ENCODE measurements around the gene STRIT1. TPM values are rescaled to one million over a fixed set of nuclear protein-coding genes. Genes with fewer than 3 reads are reported as not detected.

Gene STRIT1
- total RNA-seq, 3 donors from 2014 or later (not counting 1 experiment from before 2014, with no cell fraction given): not detected

GRCh38 chr3:155317211-155317610, 23.7 kb upstream of the STRIT1 start:
- H3K27me3 ChIP-seq (ENCODE audit: control insufficient read depth, insufficient read depth, low read length): no peaks in the 10 kb centered on the region
- H3K4me3 ChIP-seq (ENCODE audit: low read length): no peak overlapping the region
- ATAC-seq (no peak), DNase-seq (no peak)
- no peaks in the 10 kb centered on the region for H3K27me3 Mint-ChIP-seq (ENCODE audit: low read depth in 2 of 2)
- H3K36me3 ChIP-seq (ENCODE audit: control insufficient read depth, insufficient read depth, low read length): no peaks in the 10 kb centered on the region
- no peaks in the 10 kb centered on the region for H3K4me1 ChIP-seq (ENCODE audit: control insufficient read depth, insufficient read depth, low read length)
- no peak overlapping the region for H3K27ac Mint-ChIP-seq
- intact Hi-C loops (cut with micrococcal nuclease): no loop called here
- H3K27ac ChIP-seq (ENCODE audit: low read length): no peak overlapping the region
- no peaks in the 10 kb centered on the region for H3K4me1 Mint-ChIP-seq
- no peaks in the 10 kb centered on the region for H3K9me3 Mint-ChIP-seq
- H3K4me3 Mint-ChIP-seq: no peak overlapping the region
- no peaks in the 10 kb centered on the region for H3K36me3 Mint-ChIP-seq
- no peaks in the 10 kb centered on the region for H3K9me3 ChIP-seq (ENCODE audit: control insufficient read depth, insufficient read depth, low read length)
- no CpG with 5 or more reads among the region's 1 CpG for WGBS (ENCODE audit: insufficient coverage)
- TF ChIP-seq CTCF (IDR thresholded peaks at IDR 0.05): no peak

- DNase-seq: no peak
- no peaks in the 10 kb centered on the region for H3K9me3 Mint-ChIP-seq
- H3K4me1 Mint-ChIP-seq: no peaks in the 10 kb centered on the region
- no peaks in the 10 kb centered on the region for H3K36me3 Mint-ChIP-seq
- H3K4me1 ChIP-seq (ENCODE audit: control insufficient read depth, insufficient read depth, low read length): no peaks in the 10 kb centered on the region
- H3K27me3 ChIP-seq (ENCODE audit: control insufficient read depth, insufficient read depth, low read length): no peaks in the 10 kb centered on the region
- H3K27ac ChIP-seq (ENCODE audit: low read length): no peak overlapping the region
- ATAC-seq: no peak
- H3K27me3 Mint-ChIP-seq (ENCODE audit: low read depth in 2 of 2): no peaks in the 10 kb centered on the region
- TF ChIP-seq CTCF (IDR thresholded peaks at IDR 0.05): no peak
- no peaks in the 10 kb centered on the region for H3K36me3 ChIP-seq (ENCODE audit: control insufficient read depth, insufficient read depth, low read length)
- no peaks in the 10 kb centered on the region for H3K9me3 ChIP-seq (ENCODE audit: control insufficient read depth, insufficient read depth, low read length)
- H3K4me3 Mint-ChIP-seq: no peak overlapping the region
- intact Hi-C loops (cut with micrococcal nuclease): no loop called here
- H3K4me3 ChIP-seq (ENCODE audit: low read length): no peak overlapping the region
- H3K27ac Mint-ChIP-seq: no peak overlapping the region
Observed at GRCh38 chr3:155316426-155316825, 22.9 kb upstream of the STRIT1 start.

- ATAC-seq (no peak), DNase-seq (no peak)
- H3K9me3 Mint-ChIP-seq: no peaks in the 10 kb centered on the region
- Histone ChIP-seq H3K9me3 (ENCODE audit: control insufficient read depth, insufficient read depth, low read length) (no peaks in the 10 kb centered on the region), H3K36me3 (ENCODE audit: control insufficient read depth, insufficient read depth, low read length) (no peaks in the 10 kb centered on the region), H3K4me1 (ENCODE audit: control insufficient read depth, insufficient read depth, low read length) (no peaks in the 10 kb centered on the region), H3K4me3 (ENCODE audit: low read length) (no peak overlapping the region), H3K27ac (ENCODE audit: low read length) (no peak overlapping the region), H3K27me3 (ENCODE audit: control insufficient read depth, insufficient read depth, low read length) (no peaks in the 10 kb centered on the region)
- H3K4me1 Mint-ChIP-seq: no peaks in the 10 kb centered on the region
- no peaks in the 10 kb centered on the region for H3K36me3 Mint-ChIP-seq
- intact Hi-C loops (cut with micrococcal nuclease): no loop called here
- H3K27ac Mint-ChIP-seq: no peak overlapping the region
- no peak overlapping the region for H3K4me3 Mint-ChIP-seq
- TF ChIP-seq CTCF (IDR thresholded peaks at IDR 0.05): no peak
- WGBS (ENCODE audit: insufficient coverage): 71% methylated on average over 1 of the region's 2 CpGs
- H3K27me3 Mint-ChIP-seq (ENCODE audit: low read depth in 2 of 2): no peaks in the 10 kb centered on the region
Observed at GRCh38 chr3:155313916-155314315, 20.4 kb upstream of the STRIT1 start.

GRCh38 chr3:155313300-155313699, 19.8 kb upstream of the STRIT1 start:
- no peaks in the 10 kb centered on the region for H3K36me3 ChIP-seq (ENCODE audit: control insufficient read depth, insufficient read depth, low read length)
- Mint-ChIP-seq H3K9me3 (no peaks in the 10 kb centered on the region), H3K27me3 (ENCODE audit: low read depth in 2 of 2) (no peaks in the 10 kb centered on the region), H3K4me3 (no peak overlapping the region), H3K36me3 (no peaks in the 10 kb centered on the region), H3K4me1 (no peaks in the 10 kb centered on the region), H3K27ac (no peak overlapping the region)
- no peak overlapping the region for H3K4me3 ChIP-seq (ENCODE audit: low read length)
- ATAC-seq (no peak), DNase-seq (no peak)
- intact Hi-C loops (cut with micrococcal nuclease): no loop called here
- H3K4me1 ChIP-seq (ENCODE audit: control insufficient read depth, insufficient read depth, low read length): no peaks in the 10 kb centered on the region
- TF ChIP-seq CTCF (IDR thresholded peaks at IDR 0.05): no peak
- H3K27me3 ChIP-seq (ENCODE audit: control insufficient read depth, insufficient read depth, low read length): no peaks in the 10 kb centered on the region
- H3K9me3 ChIP-seq (ENCODE audit: control insufficient read depth, insufficient read depth, low read length): no peaks in the 10 kb centered on the region
- H3K27ac ChIP-seq (ENCODE audit: low read length): no peak overlapping the region
